Ovary (tissue), 9 donors: ENCODE results near the gene VPS25. TPM values are rescaled to one million over a fixed set of nuclear protein-coding genes. Genes with fewer than 3 reads are reported as not detected.

Experiments
- DNase-seq, 5 donors: peaks; one replicate each; pipeline ENCODE4 v3.0.0-alpha.2; 2019 to 2020
- H3K27ac ChIP-seq, 2 donors: fragments of 200-600 bp; one replicate each; pipeline versions ENCODE4 v1.5.1 to v1.8.0; 2019 to 2022
- H3K27me3 ChIP-seq: fragments of 200-600 bp; one replicate; pipeline ENCODE4 v1.8.0; 2022
- H3K36me3 ChIP-seq: fragments of 200-600 bp; sonication (generic); one replicate; pipeline ENCODE4 v1.5.1; 2019
- H3K4me1 ChIP-seq: one replicate; pipeline ENCODE4 v1.8.1; 2013; ENCODE audit warnings: mild to moderate bottlenecking, moderate library complexity; ENCODE audit not compliant: insufficient read depth
- H3K4me3 ChIP-seq: fragments of 200-600 bp; sonication (generic); one replicate; pipeline ENCODE4 v1.5.1; 2017
- H3K9me3 ChIP-seq, 2 donors: fragments of 200-600 bp in 1 of 2; sonication (generic) in 1 of 2; one replicate each; pipeline versions ENCODE4 v1.5.1 to v1.8.1; 2013 to 2019; ENCODE audit warnings: mild to moderate bottlenecking in 1 of 2, moderate library complexity in 1 of 2
- CTCF ChIP-seq, 3 donors: fragments of 450-650 bp in 2 of 3; fragments of 200-600 bp in 1 of 3; IDR thresholded peaks; one replicate each; pipeline versions ENCODE4 v1.5.1 to v1.8.0; 2016 to 2022; ENCODE audit warnings: antibody characterized with exemption in 3 of 3, mild to moderate bottlenecking in 1 of 3
- EP300 ChIP-seq: sonication (generic); formaldehyde crosslinking; IDR thresholded peaks from one replicate; pipeline ENCODE4 v1.6.1; 2017; ENCODE audit warnings: antibody characterized with exemption
- POLR2A ChIP-seq: fragments of 450-650 bp; IDR thresholded peaks from one replicate; pipeline ENCODE4 v1.6.1; 2017; ENCODE audit warnings: antibody characterized with exemption, mild to moderate bottlenecking, moderate library complexity
- WGBS, 3 donors: extraction: QIAGEN DNeasy Blood & Tissue Kit in 1 of 3; methylation state at CpG; one replicate each; pipeline versions ENCODE4 v1.1.5 to v1.1.7; 2013 to 2017; 5-methylcytosine and 5-hydroxymethylcytosine counted together
- intact Hi-C, 4 donors: fragments of 100-400 bp; cut with DNase I; formaldehyde crosslinking; loops; one replicate each; pipeline versions ENCODE4 v1.11.0 to v1.15.1; 2022 to 2023
- polyA plus RNA-seq, 2 donors: library from polyadenylated mRNA; stranded (reverse); fragments of 200-250 nt in 1 of 2; fragments of 350-450 nt in 1 of 2; fragmentation: Illumina TruSeq in 1 of 2; extraction: RNeasy Lipid Tissue Mini Kit (QIAGEN cat#74804) in 1 of 2; gene quantifications; one replicate each; pipeline ENCODE4 v1.2.3, GENCODE V29; 2013 to 2014
- total RNA-seq, 7 donors: library from RNA; depleted of rRNA in 2 of 7; stranded (reverse); fragments of >200 nt in 2 of 7; fragmentation: NEBNext Ultra II Directional in 3 of 7; extraction: Animal tissue kit (Norgen Biotek cat#: 25700) in 3 of 7; gene quantifications; one replicate each; pipeline versions ENCODE4 v1.1.0 to v1.2.4, GENCODE V29; 2016 to 2023
- donor health status: DM: no; HTN: no; CAD: no; lungs with moderate emphysema.
- donor health status: DM: no; HTN: no; CAD: no.
- donor health status: Bipolar disorder and iron deficiency.
- donor health status: DM: yes; HTN: yes; CAD: no.
- donor health status: DM: no; HTN: no; CAD: no.
- donor health status: DM: yes; HTN: yes; CAD: no.

VPS25 gene
- total and polyA plus RNA-seq, 9 donors, result 33.7 to 56.5 (median 36.5) TPM

- Histone ChIP-seq H3K4me3 (peak overlapping the region; percentile 94), H3K9me3 (no peaks in the 10 kb centered on the region), H3K36me3 (no peaks in the 10 kb centered on the region), H3K4me1 (peaks cover 9% of the 10 kb centered on the region), H3K27ac (peak overlapping the region in 1 of 2 donors; percentile 89), H3K27me3 (no peaks in the 10 kb centered on the region)
- intact Hi-C loops, result loop anchor here in 1 of 4 donors (10.0 kb wide), 1 partner anchor 59 kb away; the partner anchor contains the start of genes CCR10 and CNTNAP1
- WGBS, 3 donors, result 37 to 38% (median 37%) methylated on average over 10 of the region's 10 CpGs
- peak in 1 of 5 donors; percentile 20 for DNase-seq
- TF ChIP-seq POLR2A (no peak), CTCF (IDR thresholded peaks at IDR 0.05) (no peak), EP300 (no peak)
These were observed 29.5 kb upstream of the VPS25 start for GRCh38 chr17:42743595-42744282.

GRCh38 chr17:42744283-42744805, 28.9 kb upstream of the VPS25 start:
- H3K36me3 ChIP-seq, result no peaks in the 10 kb centered on the region
- H3K27me3 ChIP-seq, result no peaks in the 10 kb centered on the region
- no peak for TF ChIP-seq POLR2A
- no peaks in the 10 kb centered on the region for H3K9me3 ChIP-seq
- H3K27ac ChIP-seq, result peak overlapping the region; percentile 89 to 95
- intact Hi-C loops, result loop anchor here in 1 of 4 donors (10.0 kb wide), 1 partner anchor 60 kb away; the partner anchor contains the start of genes CCR10 and CNTNAP1
- peak overlapping the region; percentile 94 for H3K4me3 ChIP-seq
- WGBS, 3 donors, result 1% methylated on average over 27 to 32 of the region's 32 CpGs
- peaks cover 12% of the 10 kb centered on the region for H3K4me1 ChIP-seq
- peak in 4 of 5 donors; percentile 59 to 80 (median 68) for DNase-seq

- DNase-seq, result peak; percentile 90 to 95 (median 93)
- Histone ChIP-seq H3K4me1 (peaks cover 17% of the 10 kb centered on the region), H3K4me3 (peak within 1 kb of the TSS; percentile 94), H3K27me3 (no peaks in the 10 kb centered on the region), H3K9me3 (no peaks in the 10 kb centered on the region), H3K36me3 (no peaks in the 10 kb centered on the region), H3K27ac (peak within 1 kb of the TSS; percentile 89 to 95)
- intact Hi-C loops, result loop anchor here in 1 of 4 donors (10.0 kb wide), 1 partner anchor 60 kb away; the partner anchor contains the start of genes CCR10 and CNTNAP1
- 4 to 6% (median 5%) methylated on average over 37 to 50 of the region's 50 CpGs for WGBS, 3 donors
- TF ChIP-seq POLR2A (peak; percentile 63), EP300 (no peak), CTCF (IDR thresholded peaks at IDR 0.05) (peak in 1 of 3 donors; percentile 48)
These were observed 28.2 kb upstream of the VPS25 start, which contains the start of gene EZH1 for GRCh38 chr17:42744806-42745617. EZH1 (minus strand) TSS chr17:42745040; CDS start chr17:42728941, 16,099 bp downstream.

- intact Hi-C loops, result loop anchor here in 1 of 4 donors (10.0 kb wide), 1 partner anchor 64 kb away; the partner anchor contains the start of genes CCR10 and CNTNAP1
- no peaks in the 10 kb centered on the region for H3K9me3 ChIP-seq
- H3K36me3 ChIP-seq, result no peaks in the 10 kb centered on the region
- DNase-seq, result peak; percentile 49 to 75 (median 63)
- H3K27ac ChIP-seq, result peak overlapping the region in 1 of 2 donors; percentile 64
- WGBS, 3 donors, result 36 to 50% (median 45%) methylated on average over 7 of the region's 7 CpGs
- no peak overlapping the region for H3K4me3 ChIP-seq
- H3K27me3 ChIP-seq, result no peaks in the 10 kb centered on the region
- H3K4me1 ChIP-seq, result peaks cover 18% of the 10 kb centered on the region
- TF ChIP-seq CTCF (IDR thresholded peaks at IDR 0.05) (no peak), POLR2A (no peak), EP300 (no peak)
These were observed 24.9 kb upstream of the VPS25 start for GRCh38 chr17:42748202-42748907.
